ENCODE data around the gene MAGI1. TPM values are rescaled to one million over a fixed set of nuclear protein-coding genes. Genes with fewer than 3 reads are reported as not detected.

The MAGI1 gene
- total and polyA plus RNA-seq, 2 donors (not counting 1 experiment from before 2014, with no cell fraction given): 0.10 to 0.22 TPM

DNA sequence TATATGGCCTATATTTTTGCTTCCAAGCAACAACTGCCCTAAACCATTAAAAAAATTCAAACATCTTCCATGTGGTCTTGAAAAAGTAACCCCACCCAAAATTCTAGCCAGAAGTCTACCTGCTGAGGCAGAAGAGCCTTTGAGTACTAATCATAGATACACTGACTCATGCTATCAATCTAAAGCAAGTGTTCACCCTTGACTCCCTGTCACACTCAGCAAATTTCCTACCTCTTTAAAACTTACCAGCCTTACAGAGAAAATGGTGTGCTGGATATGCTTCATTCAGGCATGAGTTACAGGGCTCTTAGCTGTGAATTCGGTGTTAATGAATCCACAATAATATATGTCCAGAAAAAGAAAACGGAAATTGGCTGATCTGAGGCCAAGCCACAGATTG, 373.8 kb downstream of the MAGI1 start:
- H2AFZ ChIP-seq (ENCODE audit: insufficient read depth, low read depth, low read length, poor library complexity, severe bottlenecking): no peak overlapping the region
- no peak overlapping the region for H3K27ac Mint-ChIP-seq
- H4K20me1 ChIP-seq (ENCODE audit: control insufficient read depth, insufficient read depth, low read length, poor library complexity, severe bottlenecking): no peaks in the 10 kb centered on the region
- no peaks in the 10 kb centered on the region for H3K27me3 Mint-ChIP-seq
- H3K27me3 ChIP-seq (replicated peaks in 1 of 4; ENCODE audit: control extremely low read depth in 1 of 4, control insufficient read depth in 3 of 4, insufficient read depth in 4 of 4, low read length in 3 of 4): no peaks in the 10 kb centered on the region
- H3K4me3 Mint-ChIP-seq: no peak overlapping the region
- intact Hi-C loops (cut with micrococcal nuclease): no loop called here
- no peak overlapping the region for H3K4me3 ChIP-seq (ENCODE audit: control extremely low read depth in 1 of 5, extremely low read depth in 1 of 5, insufficient read depth in 1 of 5, low read depth in 2 of 5, low read length in 4 of 5)
- H3K27ac ChIP-seq (ENCODE audit: low read length in 2 of 2): no peak overlapping the region
- no peaks in the 10 kb centered on the region for H3K4me1 Mint-ChIP-seq
- no peaks in the 10 kb centered on the region for H3K79me2 ChIP-seq (ENCODE audit: control insufficient read depth, insufficient read depth, low read length)
- H3K9ac ChIP-seq (ENCODE audit: low read length): no peak overlapping the region
- peaks cover 0 to 4% (median 0%) of the 10 kb centered on the region in 3 donors for H3K9me3 ChIP-seq (ENCODE audit: control extremely low read depth in 1 of 3, control insufficient read depth in 2 of 3, insufficient read depth in 1 of 3, low read length in 2 of 3)
- ATAC-seq (ENCODE audit: low read depth) (no peak), DNase-seq (no peak)
- H3K4me1 ChIP-seq (ENCODE audit: control insufficient read depth in 2 of 2, insufficient read depth in 2 of 2, low read length in 2 of 2): no peaks in the 10 kb centered on the region
- TF ChIP-seq, protein P1, sequence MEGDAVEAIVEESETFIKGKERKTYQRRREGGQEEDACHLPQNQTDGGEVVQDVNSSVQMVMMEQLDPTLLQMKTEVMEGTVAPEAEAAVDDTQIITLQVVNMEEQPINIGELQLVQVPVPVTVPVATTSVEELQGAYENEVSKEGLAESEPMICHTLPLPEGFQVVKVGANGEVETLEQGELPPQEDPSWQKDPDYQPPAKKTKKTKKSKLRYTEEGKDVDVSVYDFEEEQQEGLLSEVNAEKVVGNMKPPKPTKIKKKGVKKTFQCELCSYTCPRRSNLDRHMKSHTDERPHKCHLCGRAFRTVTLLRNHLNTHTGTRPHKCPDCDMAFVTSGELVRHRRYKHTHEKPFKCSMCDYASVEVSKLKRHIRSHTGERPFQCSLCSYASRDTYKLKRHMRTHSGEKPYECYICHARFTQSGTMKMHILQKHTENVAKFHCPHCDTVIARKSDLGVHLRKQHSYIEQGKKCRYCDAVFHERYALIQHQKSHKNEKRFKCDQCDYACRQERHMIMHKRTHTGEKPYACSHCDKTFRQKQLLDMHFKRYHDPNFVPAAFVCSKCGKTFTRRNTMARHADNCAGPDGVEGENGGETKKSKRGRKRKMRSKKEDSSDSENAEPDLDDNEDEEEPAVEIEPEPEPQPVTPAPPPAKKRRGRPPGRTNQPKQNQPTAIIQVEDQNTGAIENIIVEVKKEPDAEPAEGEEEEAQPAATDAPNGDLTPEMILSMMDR (IDR thresholded peaks at IDR 0.05): no peak
- CTCF ChIA-PET: no interaction called here
- H3K9me3 Mint-ChIP-seq (ENCODE audit: insufficient read depth): no peaks in the 10 kb centered on the region
- POLR2A ChIA-PET: no interaction called here
- no peak overlapping the region for H3K4me2 ChIP-seq (replicated peaks; ENCODE audit: low read depth, low read length, poor library complexity, severe bottlenecking)
- H3K36me3 ChIP-seq (replicated peaks in 1 of 2; ENCODE audit: control extremely low read depth in 1 of 2, control insufficient read depth in 1 of 2, extremely low read depth in 1 of 2, insufficient read depth in 2 of 2, low read length in 1 of 2): no peaks in the 10 kb centered on the region
- 100% methylated on average over 1 of the region's 2 CpGs for WGBS (ENCODE audit: insufficient coverage)

DNA sequence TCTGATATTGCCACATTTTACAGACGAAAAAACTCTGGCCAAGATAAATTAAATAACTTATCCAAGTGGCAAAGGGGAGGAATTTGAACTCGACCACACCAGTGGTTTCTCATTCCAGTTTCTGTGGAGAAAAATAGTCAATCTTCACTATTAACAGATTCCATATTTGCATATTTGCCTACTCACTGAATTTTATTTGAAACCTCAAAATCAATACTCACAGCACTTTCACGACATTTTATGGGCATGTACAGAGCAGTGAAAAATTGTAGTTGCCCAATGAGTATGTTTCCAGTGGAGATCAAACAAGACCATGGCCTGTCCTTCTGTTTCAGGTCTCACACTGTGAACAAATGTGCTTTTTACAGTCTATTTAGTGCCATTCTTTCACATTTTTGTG, 374.3 kb downstream of the MAGI1 start:
- H3K9ac ChIP-seq (ENCODE audit: low read length): no peak overlapping the region
- POLR2A ChIA-PET: no interaction called here
- H3K27me3 ChIP-seq (replicated peaks in 1 of 4; ENCODE audit: control extremely low read depth in 1 of 4, control insufficient read depth in 3 of 4, insufficient read depth in 4 of 4, low read length in 3 of 4): no peaks in the 10 kb centered on the region
- CTCF ChIA-PET: no interaction called here
- no peaks in the 10 kb centered on the region for H3K4me1 Mint-ChIP-seq
- no CpG with 5 or more reads among the region's 3 CpGs for WGBS (ENCODE audit: insufficient coverage)
- ATAC-seq (ENCODE audit: low read depth) (no peak), DNase-seq (no peak)
- no peaks in the 10 kb centered on the region for H3K79me2 ChIP-seq (ENCODE audit: control insufficient read depth, insufficient read depth, low read length)
- no peaks in the 10 kb centered on the region for H3K4me1 ChIP-seq (ENCODE audit: control insufficient read depth in 2 of 2, insufficient read depth in 2 of 2, low read length in 2 of 2)
- no peak overlapping the region for H3K27ac Mint-ChIP-seq
- H3K36me3 ChIP-seq (replicated peaks in 1 of 2; ENCODE audit: control extremely low read depth in 1 of 2, control insufficient read depth in 1 of 2, extremely low read depth in 1 of 2, insufficient read depth in 2 of 2, low read length in 1 of 2): no peaks in the 10 kb centered on the region
- H2AFZ ChIP-seq (ENCODE audit: insufficient read depth, low read depth, low read length, poor library complexity, severe bottlenecking): no peak overlapping the region
- intact Hi-C loops (cut with micrococcal nuclease): no loop called here
- H3K4me2 ChIP-seq (replicated peaks; ENCODE audit: low read depth, low read length, poor library complexity, severe bottlenecking): no peak overlapping the region
- TF ChIP-seq, protein P1 (IDR thresholded peaks at IDR 0.05): no peak
- no peak for TF ChIP-seq EZH2 (IDR thresholded peaks at IDR 0.05; ENCODE audit: borderline replicate concordance, insufficient read depth, low read depth, low read length, poor library complexity, severe bottlenecking)
- no peak overlapping the region for H3K4me3 Mint-ChIP-seq
- H3K9me3 Mint-ChIP-seq (ENCODE audit: insufficient read depth): no peaks in the 10 kb centered on the region
- no peak overlapping the region for H3K4me3 ChIP-seq (ENCODE audit: control extremely low read depth in 1 of 5, extremely low read depth in 1 of 5, insufficient read depth in 1 of 5, low read depth in 2 of 5, low read length in 4 of 5)
- H4K20me1 ChIP-seq (ENCODE audit: control insufficient read depth, insufficient read depth, low read length, poor library complexity, severe bottlenecking): no peaks in the 10 kb centered on the region
- no peak overlapping the region for H3K27ac ChIP-seq (ENCODE audit: low read length in 2 of 2)
- no peaks in the 10 kb centered on the region for H3K27me3 Mint-ChIP-seq
- peaks cover 0 to 4% (median 0%) of the 10 kb centered on the region in 3 donors for H3K9me3 ChIP-seq (ENCODE audit: control extremely low read depth in 1 of 3, control insufficient read depth in 2 of 3, insufficient read depth in 1 of 3, low read length in 2 of 3)
